ENCODE measurements around the gene UBA3.

- TF ChIP-seq CTCF (IDR thresholded peaks at IDR 0.05; ENCODE audit: insufficient read depth, low read length, poor library complexity, severe bottlenecking) (peak; percentile 41), EZH2phosphoT487 (conservative IDR thresholded peaks at IDR 0.05; ENCODE audit: low read length) (no peak)
Observed at GRCh38 chr3:69020424-69020823, 59.7 kb downstream of the UBA3 start.

Measured in SU-DHL-6 (cell line).